Neural cell (in vitro differentiated cells): ENCODE results near the gene RPN1.

ENCODE experiments used
- CTCF ChIP-seq: fragments of 450-650 bp; IDR thresholded peaks from 2 replicates; pipeline ENCODE4 v1.5.1; 2014; ENCODE audit warnings: antibody characterized with exemption, mild to moderate bottlenecking, moderate library complexity; ENCODE audit not compliant: poor library complexity, severe bottlenecking
- EP300 ChIP-seq: fragments of 450-650 bp; conservative IDR thresholded peaks from 2 replicates; pipeline ENCODE4 v1.6.1; 2014; ENCODE audit warnings: antibody characterized with exemption, mild to moderate bottlenecking, moderate library complexity; ENCODE audit not compliant: poor library complexity, severe bottlenecking
- EZH2 ChIP-seq: fragments of 200-600, 300-800 bp; shearing (Covaris generic), sonication (generic); IDR thresholded peaks from 2 replicates; pipeline ENCODE4 v1.6.1; 2014; ENCODE audit warnings: antibody characterized with exemption, low read length, borderline replicate concordance, mild to moderate bottlenecking; ENCODE audit not compliant: insufficient read depth, poor library complexity, severe bottlenecking
- MXI1 ChIP-seq: fragments of 450-650 bp; conservative IDR thresholded peaks from 2 replicates; pipeline ENCODE4 v1.6.1; 2014; ENCODE audit warnings: antibody characterized with exemption, mild to moderate bottlenecking; ENCODE audit not compliant: poor library complexity, severe bottlenecking
- POLR2AphosphoS5 ChIP-seq: IDR thresholded peaks from 2 replicates; pipeline ENCODE4 v1.6.1; 2012
- REST ChIP-seq: IDR thresholded peaks from 2 replicates; pipeline ENCODE4 v1.6.1; 2012; ENCODE audit warnings: borderline replicate concordance
- SMC3 ChIP-seq: fragments of 450-650 bp; conservative IDR thresholded peaks from 2 replicates; pipeline ENCODE4 v1.6.1; 2014; ENCODE audit warnings: antibody characterized with exemption, mild to moderate bottlenecking, moderate library complexity; ENCODE audit not compliant: poor library complexity
- TAF1 ChIP-seq: IDR thresholded peaks from 2 replicates; pipeline ENCODE4 v1.6.1; 2012; ENCODE audit warnings: low read depth

GRCh38 chr3:128585189-128585588 lies 65.4 kb downstream of the RPN1 start:
- TF ChIP-seq CTCF (no peak), EZH2 (no peak), MXI1 (no peak), POLR2AphosphoS5 (no peak), TAF1 (no peak), SMC3 (no peak), EP300 (no peak), REST (no peak)
